ENCODE data around the gene CLPTM1L.

The CLPTM1L gene

DNA sequence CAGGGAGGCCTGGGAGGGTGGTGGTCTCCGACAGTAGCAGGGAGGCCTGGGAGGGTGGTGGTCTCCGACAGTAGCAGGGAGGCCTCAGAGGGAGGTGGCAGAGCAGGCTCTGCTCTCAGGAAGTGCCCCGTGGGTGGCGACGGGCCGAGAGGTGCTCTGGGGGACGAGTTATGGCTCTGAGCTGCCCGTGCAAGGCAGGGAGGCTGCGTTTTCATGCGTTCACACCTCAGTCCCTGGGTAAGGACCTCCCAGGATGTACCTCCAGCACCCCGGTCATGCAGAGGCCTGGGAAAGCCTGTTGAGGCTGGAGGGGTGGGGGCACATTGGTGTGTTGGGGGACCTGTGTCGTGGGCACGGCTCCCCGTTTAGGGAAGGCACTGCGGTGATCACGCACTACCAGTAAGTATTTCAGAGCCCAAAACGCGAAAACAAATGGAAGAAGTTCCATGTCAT, 37.4 kb upstream of the CLPTM1L start (continued):
- TF ChIP-seq, protein P1, sequence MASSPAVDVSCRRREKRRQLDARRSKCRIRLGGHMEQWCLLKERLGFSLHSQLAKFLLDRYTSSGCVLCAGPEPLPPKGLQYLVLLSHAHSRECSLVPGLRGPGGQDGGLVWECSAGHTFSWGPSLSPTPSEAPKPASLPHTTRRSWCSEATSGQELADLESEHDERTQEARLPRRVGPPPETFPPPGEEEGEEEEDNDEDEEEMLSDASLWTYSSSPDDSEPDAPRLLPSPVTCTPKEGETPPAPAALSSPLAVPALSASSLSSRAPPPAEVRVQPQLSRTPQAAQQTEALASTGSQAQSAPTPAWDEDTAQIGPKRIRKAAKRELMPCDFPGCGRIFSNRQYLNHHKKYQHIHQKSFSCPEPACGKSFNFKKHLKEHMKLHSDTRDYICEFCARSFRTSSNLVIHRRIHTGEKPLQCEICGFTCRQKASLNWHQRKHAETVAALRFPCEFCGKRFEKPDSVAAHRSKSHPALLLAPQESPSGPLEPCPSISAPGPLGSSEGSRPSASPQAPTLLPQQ (tag by site-specific recombination; IDR thresholded peaks at IDR 0.05): no peak
- TF ChIP-seq GFI1B (tag by site-specific recombination; IDR thresholded peaks at IDR 0.05) (no peak), TCF7L2 (IDR thresholded peaks at IDR 0.05; ENCODE audit: borderline replicate concordance, low read depth, low read length) (no peak), BCL11B (tag by site-specific recombination; IDR thresholded peaks at IDR 0.05; ENCODE audit: low read depth) (no peak)
- TF ChIP-seq, protein P2, sequence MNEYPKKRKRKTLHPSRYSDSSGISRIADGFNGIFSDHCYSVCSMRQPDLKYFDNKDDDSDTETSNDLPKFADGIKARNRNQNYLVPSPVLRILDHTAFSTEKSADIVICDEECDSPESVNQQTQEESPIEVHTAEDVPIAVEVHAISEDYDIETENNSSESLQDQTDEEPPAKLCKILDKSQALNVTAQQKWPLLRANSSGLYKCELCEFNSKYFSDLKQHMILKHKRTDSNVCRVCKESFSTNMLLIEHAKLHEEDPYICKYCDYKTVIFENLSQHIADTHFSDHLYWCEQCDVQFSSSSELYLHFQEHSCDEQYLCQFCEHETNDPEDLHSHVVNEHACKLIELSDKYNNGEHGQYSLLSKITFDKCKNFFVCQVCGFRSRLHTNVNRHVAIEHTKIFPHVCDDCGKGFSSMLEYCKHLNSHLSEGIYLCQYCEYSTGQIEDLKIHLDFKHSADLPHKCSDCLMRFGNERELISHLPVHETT (tag by site-specific recombination; IDR thresholded peaks at IDR 0.05): no peak
- TF ChIP-seq, protein P3, sequence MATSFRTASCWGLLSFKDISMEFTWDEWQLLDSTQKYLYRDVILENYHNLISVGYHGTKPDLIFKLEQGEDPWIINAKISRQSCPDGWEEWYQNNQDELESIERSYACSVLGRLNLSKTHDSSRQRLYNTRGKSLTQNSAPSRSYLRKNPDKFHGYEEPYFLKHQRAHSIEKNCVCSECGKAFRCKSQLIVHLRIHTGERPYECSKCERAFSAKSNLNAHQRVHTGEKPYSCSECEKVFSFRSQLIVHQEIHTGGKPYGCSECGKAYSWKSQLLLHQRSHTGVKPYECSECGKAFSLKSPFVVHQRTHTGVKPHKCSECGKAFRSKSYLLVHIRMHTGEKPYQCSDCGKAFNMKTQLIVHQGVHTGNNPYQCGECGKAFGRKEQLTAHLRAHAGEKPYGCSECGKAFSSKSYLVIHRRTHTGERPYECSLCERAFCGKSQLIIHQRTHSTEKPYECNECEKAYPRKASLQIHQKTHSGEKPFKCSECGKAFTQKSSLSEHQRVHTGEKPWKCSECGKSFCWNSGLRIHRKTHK (tag by site-specific recombination; IDR thresholded peaks at IDR 0.05): no peak

DNA sequence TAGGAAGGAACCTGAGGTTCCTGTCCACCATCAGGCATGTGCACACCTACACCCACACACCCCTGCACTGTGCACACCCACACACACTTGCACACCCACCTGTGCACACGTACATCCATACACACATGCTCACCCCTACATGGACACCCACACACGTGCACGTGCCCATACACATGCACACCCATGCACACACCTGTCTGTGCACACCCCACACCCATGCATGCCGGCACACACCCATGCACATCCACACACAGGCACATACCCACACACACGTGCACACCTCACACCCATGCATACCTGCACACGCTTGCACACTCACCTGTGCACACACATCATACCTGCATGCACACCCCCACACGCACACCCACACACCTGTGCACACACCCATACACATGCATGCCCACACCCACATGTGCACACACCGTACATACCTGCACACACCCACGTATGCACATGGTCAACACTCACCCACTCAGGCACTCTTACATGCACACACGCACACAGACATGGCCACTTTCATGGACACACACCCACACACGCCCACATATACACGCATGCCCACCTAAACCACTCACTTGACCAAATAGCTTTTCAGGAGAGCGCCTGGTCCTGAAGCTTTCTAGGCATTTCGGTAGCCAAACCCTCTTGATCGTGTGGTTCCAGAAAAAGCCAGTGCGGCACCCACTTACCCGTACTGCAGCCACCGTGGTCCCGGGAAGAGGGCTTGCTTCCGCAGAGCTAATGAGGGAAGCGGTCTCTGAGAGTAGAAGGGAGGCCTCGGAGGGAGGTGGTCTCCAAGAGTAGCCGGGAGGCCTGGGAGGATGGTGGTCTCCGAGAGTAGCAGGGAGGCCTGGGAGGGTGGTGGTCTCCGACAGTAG, 36.7 kb upstream of the CLPTM1L start:
- H3K9me3 ChIP-seq (ENCODE audit: control insufficient read depth, insufficient read depth, low read depth, low read length): no peaks in the 10 kb centered on the region
- CTCF ChIA-PET: interaction anchor here (0.6 to 3.5 kb wide), 9 partner anchors 11 to 361 kb away, joined by 3 to 22 read pairs (median 9); no protein-coding TSS in a partner anchor
- TF ChIP-seq ZBTB20 (tag by site-specific recombination; IDR thresholded peaks at IDR 0.05): no peak
- TF ChIP-seq HOXC10 (CRISPR knock-in tag; IDR thresholded peaks at IDR 0.05): no peak
- peak; percentile 97 for TF ChIP-seq ZFHX2 (tag by site-specific recombination; conservative IDR thresholded peaks at IDR 0.05)
- TF ChIP-seq, protein P4, sequence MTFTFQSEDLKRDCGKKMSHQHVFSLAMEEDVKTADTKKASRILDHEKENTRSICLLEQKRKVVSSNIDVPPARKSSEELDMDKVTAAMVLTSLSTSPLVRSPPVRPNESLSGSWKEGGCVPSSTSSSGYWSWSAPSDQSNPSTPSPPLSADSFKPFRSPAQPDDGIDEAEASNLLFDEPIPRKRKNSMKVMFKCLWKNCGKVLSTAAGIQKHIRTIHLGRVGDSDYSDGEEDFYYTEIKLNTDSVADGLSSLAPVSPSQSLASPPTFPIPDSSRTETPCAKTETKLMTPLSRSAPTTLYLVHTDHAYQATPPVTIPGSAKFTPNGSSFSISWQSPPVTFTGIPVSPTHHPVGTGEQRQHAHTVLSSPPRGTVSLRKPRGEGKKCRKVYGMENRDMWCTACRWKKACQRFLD (tag by site-specific recombination; IDR thresholded peaks at IDR 0.05): peak; percentile 16; the same call in 1 of the 2 replicates
- TF ChIP-seq, protein P5, sequence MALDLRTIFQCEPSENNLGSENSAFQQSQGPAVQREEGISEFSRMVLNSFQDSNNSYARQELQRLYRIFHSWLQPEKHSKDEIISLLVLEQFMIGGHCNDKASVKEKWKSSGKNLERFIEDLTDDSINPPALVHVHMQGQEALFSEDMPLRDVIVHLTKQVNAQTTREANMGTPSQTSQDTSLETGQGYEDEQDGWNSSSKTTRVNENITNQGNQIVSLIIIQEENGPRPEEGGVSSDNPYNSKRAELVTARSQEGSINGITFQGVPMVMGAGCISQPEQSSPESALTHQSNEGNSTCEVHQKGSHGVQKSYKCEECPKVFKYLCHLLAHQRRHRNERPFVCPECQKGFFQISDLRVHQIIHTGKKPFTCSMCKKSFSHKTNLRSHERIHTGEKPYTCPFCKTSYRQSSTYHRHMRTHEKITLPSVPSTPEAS (tag by site-specific recombination; IDR thresholded peaks at IDR 0.05): peak; percentile 77
- peak; percentile 97 for TF ChIP-seq EGR2 (tag by site-specific recombination; IDR thresholded peaks at IDR 0.05; ENCODE audit: low read depth)
- TF ChIP-seq, protein P6, sequence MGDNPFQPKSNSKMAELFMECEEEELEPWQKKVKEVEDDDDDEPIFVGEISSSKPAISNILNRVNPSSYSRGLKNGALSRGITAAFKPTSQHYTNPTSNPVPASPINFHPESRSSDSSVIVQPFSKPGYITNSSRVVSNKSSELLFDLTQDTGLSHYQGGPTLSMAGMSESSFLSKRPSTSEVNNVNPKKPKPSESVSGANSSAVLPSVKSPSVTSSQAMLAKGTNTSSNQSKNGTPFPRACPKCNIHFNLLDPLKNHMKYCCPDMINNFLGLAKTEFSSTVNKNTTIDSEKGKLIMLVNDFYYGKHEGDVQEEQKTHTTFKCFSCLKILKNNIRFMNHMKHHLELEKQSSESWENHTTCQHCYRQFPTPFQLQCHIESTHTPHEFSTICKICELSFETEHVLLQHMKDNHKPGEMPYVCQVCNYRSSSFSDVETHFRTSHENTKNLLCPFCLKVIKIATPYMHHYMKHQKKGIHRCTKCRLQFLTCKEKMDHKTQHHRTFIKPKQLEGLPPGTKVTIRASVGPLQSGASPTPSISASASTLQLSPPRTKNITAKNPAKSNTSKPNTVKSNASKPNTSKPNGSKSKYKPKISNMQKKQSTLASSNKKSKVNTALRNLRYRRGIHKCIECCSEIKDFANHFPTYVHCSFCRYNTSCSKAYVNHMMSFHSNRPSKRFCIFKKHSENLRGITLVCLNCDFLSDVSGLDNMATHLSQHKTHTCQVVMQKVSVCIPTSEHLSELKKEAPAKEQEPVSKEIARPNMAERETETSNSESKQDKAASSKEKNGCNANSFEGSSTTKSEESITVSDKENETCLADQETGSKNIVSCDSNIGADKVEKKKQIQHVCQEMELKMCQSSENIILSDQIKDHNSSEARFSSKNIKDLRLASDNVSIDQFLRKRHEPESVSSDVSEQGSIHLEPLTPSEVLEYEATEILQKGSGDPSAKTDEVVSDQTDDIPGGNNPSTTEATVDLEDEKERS (tag by site-specific recombination; IDR thresholded peaks at IDR 0.05): no peak
- POLR2A ChIA-PET: no interaction called here
- peaks cover 5% of the 10 kb centered on the region; the same call in 1 of the 2 replicates for H3K4me1 ChIP-seq (ENCODE audit: control insufficient read depth, insufficient read depth, low read length)
- no peaks in the 10 kb centered on the region for H3K36me3 ChIP-seq (ENCODE audit: control insufficient read depth in 2 of 2, insufficient read depth in 1 of 2, low read length in 2 of 2)
- H3K27ac ChIP-seq (ENCODE audit: extremely low read depth, low read depth, low read length): no peak overlapping the region
- no peak overlapping the region for H3K4me3 ChIP-seq (ENCODE audit: low read depth, low read length)

Data from HEK293 (cell line).